ENCODE results near the gene KLK5.
"Not testable (repeated sequence)": the region's sequence is repeated elsewhere in the genome, so short reads cannot be mapped to it uniquely, and the experiment has no call there.

The KLK5 gene

DNA sequence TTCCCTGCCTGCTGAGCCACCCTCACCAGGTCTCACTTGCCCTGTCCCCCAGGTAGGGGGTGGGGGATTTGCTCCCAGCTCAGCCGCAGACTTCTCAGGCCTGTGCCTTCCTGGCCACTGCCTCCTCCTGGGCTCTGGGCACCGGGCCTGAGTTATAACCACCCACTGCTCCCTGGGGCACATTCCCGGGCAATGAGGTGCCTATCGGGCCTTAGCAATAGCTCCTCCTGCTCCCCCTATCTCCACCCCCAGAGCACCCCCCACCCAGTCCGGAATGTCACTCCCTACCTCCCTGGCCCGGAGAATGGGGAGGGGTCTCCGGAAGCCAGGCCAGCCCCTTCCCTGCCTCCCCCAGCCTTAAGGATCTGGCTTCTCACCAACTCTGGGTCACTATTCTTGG lies at the start of gene KLK5:
KLK5 (minus strand) TSS at position 129 of the 400 bp plus-strand sequence. CDS start 381 bp downstream, outside the sequence.
- DNase-seq, result no peak
- intact Hi-C loops (cut with DNase I), result no loop called here

DNA sequence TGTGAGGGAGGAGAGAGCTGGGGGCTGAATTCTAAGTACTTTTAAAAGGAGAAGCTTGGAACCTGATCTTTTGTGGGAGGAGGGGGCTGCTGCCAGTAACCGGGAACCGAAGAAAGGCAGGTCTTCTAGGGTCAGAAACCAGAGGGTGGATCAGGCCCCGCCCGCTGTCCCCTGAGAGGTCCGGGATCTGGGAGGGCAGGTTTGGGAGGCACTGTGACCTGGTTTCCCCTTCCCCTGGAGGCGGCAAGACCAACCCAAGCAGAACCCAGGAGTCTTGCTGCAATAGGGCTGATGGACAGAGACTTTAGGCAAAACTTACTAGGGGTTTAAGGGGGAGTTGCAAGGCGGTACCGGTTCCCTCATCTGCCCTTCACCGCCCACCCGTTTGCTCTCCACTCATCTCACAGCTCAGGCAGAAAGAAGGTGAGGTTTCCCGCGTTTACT lies 49.3 kb upstream of the KLK5 start:
- DNase-seq, result no peak

GRCh38 chr19:51001515-51001914 lies 48.7 kb upstream of the KLK5 start, which contains the start of gene KLK8:
KLK8 (minus strand) TSS chr19:51001604; CDS start chr19:51001167, 437 bp downstream.
- DNase-seq, result no peak
- intact Hi-C loops (cut with DNase I), result no loop called here

More for the DNA sequence above, 49.3 kb upstream of the KLK5 start:
- intact Hi-C loops (cut with DNase I), result no loop called here

GRCh38 chr19:51000981-51001380 lies 48.1 kb upstream of the KLK5 start:
- DNase-seq, result no peak
- intact Hi-C loops (cut with DNase I), result no loop called here

- DNase-seq, result no peak
- intact Hi-C loops (cut with DNase I), result no loop called here
These were observed 47.6 kb upstream of the KLK5 start for GRCh38 chr19:51000426-51000825.

DNA sequence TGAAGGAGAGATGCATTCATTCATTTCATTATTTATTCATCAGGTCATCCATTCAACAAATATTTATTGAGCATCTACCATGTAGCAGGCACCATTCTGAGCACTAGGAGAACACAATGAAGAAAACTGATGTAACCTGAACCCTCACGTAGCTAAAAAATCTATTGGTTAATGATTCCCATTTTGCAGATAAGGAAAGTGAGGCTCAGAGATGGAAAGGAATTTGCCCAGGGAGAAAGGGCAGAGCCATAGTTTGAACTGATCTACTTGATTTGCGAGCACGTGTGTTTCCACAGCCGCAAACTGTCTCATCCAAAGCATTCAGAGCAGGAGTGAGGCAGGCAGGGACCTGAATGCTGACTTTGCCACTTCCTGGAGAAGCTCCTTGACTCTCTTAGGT lies 45.8 kb upstream of the KLK5 start:
- intact Hi-C loops (cut with DNase I), result no loop called here
- DNase-seq, result no peak

DNA sequence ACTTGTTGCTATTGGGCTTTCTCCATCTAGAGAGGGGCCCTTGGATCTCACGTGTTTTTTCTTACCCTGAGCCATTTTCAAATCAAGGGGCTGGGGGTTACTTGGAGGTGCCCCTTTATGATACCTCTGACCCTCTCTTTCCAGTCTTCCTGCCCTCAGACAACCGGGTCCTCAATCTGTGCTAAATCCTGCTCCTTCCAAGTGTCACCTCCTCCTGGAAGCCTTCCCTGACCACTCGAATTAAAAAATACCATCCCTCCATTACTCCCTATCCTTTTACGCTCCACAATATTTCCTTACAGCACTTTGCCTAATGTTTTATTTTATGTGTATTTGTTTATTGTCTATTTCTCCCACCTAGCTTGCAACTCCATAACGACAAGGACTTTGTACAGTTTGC lies 45.2 kb upstream of the KLK5 start:
- DNase-seq, result no peak
- intact Hi-C loops (cut with DNase I), result no loop called here

- no peak for DNase-seq
- intact Hi-C loops (cut with DNase I), result no loop called here
These were observed 41.3 kb upstream of the KLK5 start for GRCh38 chr19:50994129-50994528.

DNA sequence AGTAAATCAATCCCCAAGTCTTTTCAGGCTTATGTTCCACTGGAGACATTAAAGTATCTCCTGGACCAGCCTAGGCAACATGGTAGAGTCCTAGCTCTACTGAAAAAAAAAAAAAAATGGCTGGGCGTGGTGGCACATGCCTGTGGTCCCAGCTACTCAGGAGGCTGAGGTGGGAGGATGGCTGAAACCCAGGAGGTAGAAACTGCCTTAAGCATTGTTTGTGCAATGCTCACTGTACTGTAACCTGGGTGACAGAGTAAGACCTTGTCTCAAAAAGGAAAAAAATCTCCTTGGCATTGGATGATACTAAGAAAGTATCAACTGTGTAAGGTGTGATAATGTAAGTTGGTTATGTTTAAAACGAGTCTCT lies 39.8 kb upstream of the KLK5 start:
- intact Hi-C loops (cut with DNase I), result no loop called here

GRCh38 chr19:50984416-50984815 lies 31.6 kb upstream of the KLK5 start:
- intact Hi-C loops (cut with DNase I); DNase-seq: not testable (repeated sequence)

More for the DNA sequence above, 39.8 kb upstream of the KLK5 start:
- no peak for DNase-seq

DNA sequence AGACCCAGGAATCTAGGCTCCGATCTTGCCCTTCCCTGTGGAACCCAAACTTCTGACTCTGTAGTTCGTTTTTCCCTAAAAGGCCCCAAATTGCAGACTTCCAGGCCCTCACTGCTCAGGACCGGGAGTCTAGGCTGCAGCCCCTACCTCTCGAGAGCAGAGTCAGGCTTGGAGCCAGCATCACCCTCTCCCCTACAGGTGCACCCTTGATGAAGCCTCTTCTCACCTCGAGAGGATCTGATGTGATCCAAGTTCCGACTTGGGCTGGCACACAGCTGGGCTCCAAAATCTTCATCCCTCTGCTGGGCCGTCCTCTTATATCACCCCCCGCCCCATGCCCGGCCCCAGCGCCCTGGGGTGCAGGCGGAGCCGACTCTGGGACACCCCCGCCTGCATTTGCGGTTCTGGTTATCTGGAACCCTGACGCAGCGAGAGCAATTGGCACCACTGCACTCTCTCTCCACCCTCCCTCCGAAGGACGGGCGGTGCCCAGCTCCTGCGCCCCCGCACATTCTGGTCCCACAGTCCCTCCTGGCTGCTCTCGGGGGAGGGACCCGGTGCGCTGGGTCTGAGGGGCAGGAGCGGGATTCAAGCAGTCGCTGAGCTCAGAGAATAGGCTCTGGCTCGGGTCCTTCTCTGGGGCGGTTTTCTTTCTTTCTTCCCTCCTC lies 30.9 kb upstream of the KLK5 start, which contains the start of gene KLK7:
KLK7 (minus strand) TSS at position 293 of the 668 bp plus-strand sequence. CDS start 1,518 bp downstream, outside the sequence.
- no peak for DNase-seq
- intact Hi-C loops (cut with DNase I), result no loop called here

DNA sequence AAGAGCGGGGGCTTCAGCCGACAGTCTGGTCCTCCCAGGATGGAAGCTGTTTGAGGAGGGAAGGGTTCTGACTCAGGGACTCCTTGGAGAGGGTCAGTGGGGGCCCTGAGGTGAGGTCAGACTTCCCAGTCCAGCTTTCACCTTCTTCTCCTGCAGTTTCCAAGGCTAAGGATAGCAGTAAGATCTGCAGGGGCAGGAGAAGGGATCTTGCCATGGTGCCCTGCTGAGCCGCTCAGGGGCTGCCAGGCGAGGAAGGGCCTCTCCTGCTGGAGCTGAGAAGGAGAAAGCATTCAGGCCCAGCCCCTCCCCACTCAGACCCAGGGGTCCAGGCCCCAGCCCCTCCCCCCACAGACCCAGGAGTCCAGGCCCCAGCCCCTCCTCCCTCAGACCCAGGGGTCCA lies 29.3 kb upstream of the KLK5 start:
- intact Hi-C loops (cut with DNase I), result no loop called here
- DNase-seq, result no peak

DNA sequence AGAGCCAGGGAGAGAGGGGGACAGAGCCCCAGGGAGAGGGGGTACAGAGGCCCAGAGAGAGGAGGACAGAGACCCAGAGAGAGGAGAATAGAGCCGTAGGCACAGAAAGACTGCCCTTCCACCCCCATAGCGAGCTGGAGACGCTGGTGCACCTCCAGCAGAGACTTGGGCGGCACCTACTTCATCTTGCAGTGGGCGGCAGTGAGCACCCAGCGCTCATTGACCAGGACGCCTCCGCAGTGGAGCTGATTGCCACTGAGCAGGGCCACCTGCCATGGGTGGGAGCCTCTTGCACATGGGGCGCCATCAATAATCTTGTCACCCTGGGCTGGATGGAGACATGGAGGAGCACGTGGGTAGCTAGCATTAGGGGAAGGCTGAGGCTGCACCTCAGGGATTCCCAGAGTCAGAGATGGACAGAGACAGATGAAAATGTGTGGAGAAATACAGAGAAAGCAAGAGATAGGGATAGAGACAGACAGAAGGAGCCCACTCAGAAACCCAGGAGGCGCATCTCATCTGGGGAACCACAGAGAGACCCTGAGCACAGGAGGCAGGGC lies 28.8 kb upstream of the KLK5 start:
- DNase-seq, result no peak
- intact Hi-C loops (cut with DNase I), result no loop called here

GRCh38 chr19:50980208-50980607 lies 27.4 kb upstream of the KLK5 start:
- DNase-seq, result no peak
- intact Hi-C loops (cut with DNase I), result no loop called here

- intact Hi-C loops (cut with DNase I), result no loop called here
- DNase-seq, result no peak
These were observed 26.9 kb upstream of the KLK5 start for GRCh38 chr19:50979758-50980157.

DNA sequence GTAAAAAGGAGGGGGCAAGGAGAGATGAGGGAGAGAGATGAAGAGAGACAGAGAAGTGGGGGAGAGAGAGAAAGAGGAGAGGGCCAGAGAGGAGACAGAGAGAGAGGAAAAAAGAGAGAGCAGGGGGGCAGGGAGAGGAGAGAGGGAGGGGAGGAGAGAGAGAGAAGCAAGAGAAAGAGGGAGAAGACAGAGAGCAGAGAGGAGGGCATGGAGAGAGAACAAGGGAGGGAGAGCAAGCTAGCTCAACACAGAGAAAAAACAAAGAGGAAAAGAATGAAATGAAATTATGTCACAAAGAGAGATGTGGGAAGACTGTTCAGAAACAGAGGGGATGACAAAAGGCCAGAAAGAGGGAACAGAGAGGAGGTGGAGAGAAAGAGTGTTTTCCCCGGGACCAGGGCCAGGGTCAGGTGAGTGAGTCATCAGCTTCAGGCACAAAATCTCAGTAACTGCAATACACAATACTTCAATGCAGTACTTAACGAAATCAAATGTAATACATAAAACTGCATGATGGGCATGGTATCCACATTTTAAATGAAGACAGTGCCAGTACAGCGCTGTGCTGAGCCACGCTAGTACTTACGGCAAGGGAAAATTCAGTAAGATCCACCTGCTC lies 26.0 kb upstream of the KLK5 start:
- intact Hi-C loops (cut with DNase I), result no loop called here
- DNase-seq, result no peak

GRCh38 chr19:50977626-50978025 lies 24.8 kb upstream of the KLK5 start:
- peak in 1 of 42 donors; percentile 24 for DNase-seq

GRCh38 chr19:50975766-50976165 lies 22.9 kb upstream of the KLK5 start:
- DNase-seq, result no peak
- intact Hi-C loops (cut with DNase I), result no loop called here

More at GRCh38 chr19:50977626-50978025, 24.8 kb upstream of the KLK5 start:
- intact Hi-C loops (cut with DNase I), result no loop called here

GRCh38 chr19:50974702-50975556 lies 22.1 kb upstream of the KLK5 start:
- intact Hi-C loops (cut with DNase I), result no loop called here

More at GRCh38 chr19:50974702-50975556, 22.1 kb upstream of the KLK5 start:
- DNase-seq, result no peak
